Breast epithelium (tissue), 4 donors: ENCODE measurements around the gene LIPT2. TPM values are rescaled to one million over a fixed set of nuclear protein-coding genes. Genes with fewer than 3 reads are reported as not detected.
A peak's percentile ranks its signal among the peaks of the same experiment; 100 is the strongest.

Experiments
- DNase-seq, 2 donors: peaks; one replicate each; pipeline ENCODE4 v3.0.0-alpha.2; 2019; ENCODE audit warnings: low spot score in 2 of 2
- H3K27ac ChIP-seq, 2 donors: fragments of 200-600 bp; sonication (generic) in 1 of 2; one replicate each; pipeline ENCODE4 v1.5.1; 2016 to 2019; ENCODE audit warnings: mild to moderate bottlenecking in 1 of 2
- H3K27me3 ChIP-seq, 2 donors: fragments of 200-600 bp; sonication (generic) in 1 of 2; one replicate each; pipeline versions ENCODE4 v1.5.1 to v1.6.0; 2017 to 2019; ENCODE audit warnings: control low read depth in 1 of 2, mild to moderate bottlenecking in 1 of 2
- H3K36me3 ChIP-seq: fragments of 200-600 bp; one replicate; pipeline ENCODE4 v1.5.1; 2019
- H3K4me1 ChIP-seq, 2 donors: fragments of 200-600 bp; sonication (generic); one replicate each; pipeline ENCODE4 v1.5.1; 2016 to 2019; ENCODE audit warnings: control low read depth in 1 of 2
- H3K4me3 ChIP-seq, 3 donors: fragments of 200-600 bp; sonication (generic); 1 replicate in 2 of 3; 2 replicates in 1 of 3; pipeline ENCODE4 v1.5.1; 2016 to 2019; ENCODE audit warnings: mild to moderate bottlenecking in 3 of 3, moderate library complexity in 2 of 3
- H3K9me3 ChIP-seq, 2 donors: fragments of 200-600 bp; sonication (generic) in 1 of 2; one replicate each; pipeline ENCODE4 v1.5.1; 2016 to 2019; ENCODE audit warnings: control low read depth in 1 of 2
- POLR2A ChIP-seq: fragments of 450-650 bp; IDR thresholded peaks from one replicate; pipeline ENCODE4 v1.6.1; 2016; ENCODE audit warnings: antibody characterized with exemption, mild to moderate bottlenecking, moderate library complexity
- POLR2AphosphoS5 ChIP-seq, 3 donors: sonication (generic); formaldehyde crosslinking; IDR thresholded peaks; one replicate each; pipeline ENCODE4 v1.6.1; 2017; ENCODE audit warnings: antibody characterized with exemption in 3 of 3
- intact Hi-C: fragments of 100-400 bp; cut with DNase I; formaldehyde crosslinking; loops from one replicate; pipeline ENCODE4 v1.15.1; 2023; ENCODE audit warnings: low total_unique reads
- total RNA-seq, 3 donors: library from RNA; depleted of rRNA; stranded (reverse); fragments of >200 nt; gene quantifications; one replicate each; pipeline ENCODE4 v1.1.0, GENCODE V29; 2016
- TF ChIP-seq, protein P1 (sequence below), 3 donors: fragments of 450-650 bp; IDR thresholded peaks; one replicate each; pipeline ENCODE4 v1.5.1; 2016 to 2017; ENCODE audit warnings: antibody characterized with exemption in 3 of 3, mild to moderate bottlenecking in 3 of 3, moderate library complexity in 3 of 3

The LIPT2 gene
- total RNA-seq, 3 donors from 2014 or later = 2.0 to 13.5 (median 9.8) TPM

DNA sequence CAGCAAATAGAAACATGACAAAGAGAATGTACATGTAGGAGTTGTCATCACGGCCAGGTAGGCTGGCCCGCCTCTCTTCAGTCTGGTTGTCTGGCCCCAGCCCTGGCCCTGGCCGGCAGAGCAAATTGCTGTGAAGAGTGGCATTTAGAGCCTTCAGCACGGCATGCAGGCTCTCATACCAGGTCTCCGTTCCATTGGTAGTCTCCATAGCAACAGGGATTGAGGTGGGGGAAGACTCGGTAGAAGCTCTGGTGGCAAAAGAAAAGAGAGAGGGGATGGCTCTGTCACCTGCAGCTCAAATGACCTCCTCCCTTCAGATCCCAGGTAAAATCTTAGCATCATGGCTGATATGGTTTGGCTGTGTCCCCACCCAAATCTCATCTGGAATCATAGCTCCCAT, 36.2 kb downstream of the LIPT2 start:
- no peaks in the 10 kb centered on the region for H3K9me3 ChIP-seq
- H3K36me3 ChIP-seq = no peaks in the 10 kb centered on the region
- H3K4me3 ChIP-seq = no peak overlapping the region
- no peaks in the 10 kb centered on the region for H3K4me1 ChIP-seq
- H3K27ac ChIP-seq = no peak overlapping the region
- no peak for DNase-seq
- H3K27me3 ChIP-seq = no peaks in the 10 kb centered on the region
- intact Hi-C loops = no loop called here
- no peak for TF ChIP-seq POLR2A
- TF ChIP-seq, protein P1, sequence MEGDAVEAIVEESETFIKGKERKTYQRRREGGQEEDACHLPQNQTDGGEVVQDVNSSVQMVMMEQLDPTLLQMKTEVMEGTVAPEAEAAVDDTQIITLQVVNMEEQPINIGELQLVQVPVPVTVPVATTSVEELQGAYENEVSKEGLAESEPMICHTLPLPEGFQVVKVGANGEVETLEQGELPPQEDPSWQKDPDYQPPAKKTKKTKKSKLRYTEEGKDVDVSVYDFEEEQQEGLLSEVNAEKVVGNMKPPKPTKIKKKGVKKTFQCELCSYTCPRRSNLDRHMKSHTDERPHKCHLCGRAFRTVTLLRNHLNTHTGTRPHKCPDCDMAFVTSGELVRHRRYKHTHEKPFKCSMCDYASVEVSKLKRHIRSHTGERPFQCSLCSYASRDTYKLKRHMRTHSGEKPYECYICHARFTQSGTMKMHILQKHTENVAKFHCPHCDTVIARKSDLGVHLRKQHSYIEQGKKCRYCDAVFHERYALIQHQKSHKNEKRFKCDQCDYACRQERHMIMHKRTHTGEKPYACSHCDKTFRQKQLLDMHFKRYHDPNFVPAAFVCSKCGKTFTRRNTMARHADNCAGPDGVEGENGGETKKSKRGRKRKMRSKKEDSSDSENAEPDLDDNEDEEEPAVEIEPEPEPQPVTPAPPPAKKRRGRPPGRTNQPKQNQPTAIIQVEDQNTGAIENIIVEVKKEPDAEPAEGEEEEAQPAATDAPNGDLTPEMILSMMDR (IDR thresholded peaks at IDR 0.05) = no peak

DNA sequence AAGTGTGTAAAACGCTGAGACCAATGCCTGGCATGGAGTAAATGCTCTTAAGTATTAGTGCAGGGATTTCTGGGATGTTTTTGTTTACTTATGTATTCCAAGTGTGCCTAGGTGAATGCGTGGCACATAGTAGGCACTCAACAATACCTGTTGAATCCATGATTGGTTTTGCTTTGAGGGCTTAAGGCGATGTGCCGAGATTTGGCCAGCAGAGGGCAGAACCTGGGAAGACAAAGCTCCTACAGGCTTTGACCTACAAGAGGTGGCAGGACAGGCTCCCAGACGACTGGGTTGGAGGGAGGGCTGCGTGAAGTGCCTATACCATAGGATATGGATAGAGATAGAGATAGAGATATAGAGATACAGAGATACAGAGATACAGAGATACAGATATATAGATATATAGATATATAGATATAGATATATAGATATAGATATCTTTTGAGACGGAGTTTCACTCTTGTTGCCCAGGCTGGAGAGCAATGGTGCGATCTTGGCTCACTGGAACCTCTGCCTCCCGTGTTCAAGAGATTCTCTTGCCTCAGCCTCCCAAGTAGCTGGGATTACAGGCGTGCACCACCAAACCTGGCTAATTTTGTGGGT, 40.0 kb downstream of the LIPT2 start:
- no peak for TF ChIP-seq POLR2AphosphoS5 (IDR thresholded peaks at IDR 0.05)
- TF ChIP-seq, protein P1 (IDR thresholded peaks at IDR 0.05) = peak; percentile 66 to 74 (median 68)
- Histone ChIP-seq H3K27me3 (no peaks in the 10 kb centered on the region), H3K4me1 (no peaks in the 10 kb centered on the region), H3K4me3 (no peak overlapping the region), H3K36me3 (no peaks in the 10 kb centered on the region), H3K9me3 (no peaks in the 10 kb centered on the region), H3K27ac (no peak overlapping the region)
- intact Hi-C loops = no loop called here
- DNase-seq = peak in 1 of 2 donors; percentile 37

DNA sequence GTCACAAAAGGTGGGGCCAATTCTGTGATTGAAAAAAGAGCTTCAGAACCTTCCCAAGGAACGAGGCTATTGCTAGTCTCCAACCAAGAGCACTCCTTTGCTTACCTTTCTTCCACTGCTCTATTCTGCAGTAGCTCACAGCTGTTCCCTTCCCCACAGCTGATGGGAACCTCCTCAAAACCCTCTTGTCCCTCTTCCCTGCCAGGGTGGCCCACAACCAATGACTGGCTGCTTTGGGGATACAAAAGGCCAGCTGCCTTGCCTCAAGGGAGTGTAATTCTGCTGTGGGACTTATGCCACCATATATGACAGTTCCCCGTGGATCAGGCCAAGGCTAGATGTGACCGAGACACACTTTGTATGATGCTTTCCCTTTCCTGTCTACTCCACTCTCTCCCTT, 41.2 kb downstream of the LIPT2 start:
- Histone ChIP-seq H3K4me3 (no peak overlapping the region), H3K36me3 (no peaks in the 10 kb centered on the region), H3K27ac (no peak overlapping the region), H3K27me3 (no peaks in the 10 kb centered on the region), H3K4me1 (no peaks in the 10 kb centered on the region), H3K9me3 (no peaks in the 10 kb centered on the region)
- DNase-seq = no peak
- TF ChIP-seq POLR2AphosphoS5 (IDR thresholded peaks at IDR 0.05) = no peak
- TF ChIP-seq, protein P1 (IDR thresholded peaks at IDR 0.05) = no peak
- TF ChIP-seq POLR2A = no peak
- intact Hi-C loops = no loop called here

DNA sequence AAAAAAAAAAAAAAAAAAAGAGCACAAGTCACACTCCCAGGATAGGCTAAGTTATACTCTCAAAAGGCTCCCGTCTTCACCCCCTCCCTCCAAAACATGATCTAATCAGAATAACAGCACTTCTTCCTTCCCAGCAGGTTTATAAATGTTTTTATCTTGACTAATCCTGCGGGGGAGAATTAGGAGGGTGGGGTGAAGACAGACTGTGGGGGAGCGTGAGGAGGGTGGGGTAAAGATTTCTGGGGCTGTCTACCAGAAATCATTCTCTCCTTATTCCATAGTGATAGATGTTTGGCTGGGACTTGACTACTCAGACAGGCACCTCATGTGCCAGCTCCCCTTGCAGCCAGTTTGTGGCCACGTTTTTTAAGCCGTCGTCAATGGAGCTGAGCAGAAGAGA, 43.2 kb downstream of the LIPT2 start:
- no peaks in the 10 kb centered on the region for H3K9me3 ChIP-seq

DNA sequence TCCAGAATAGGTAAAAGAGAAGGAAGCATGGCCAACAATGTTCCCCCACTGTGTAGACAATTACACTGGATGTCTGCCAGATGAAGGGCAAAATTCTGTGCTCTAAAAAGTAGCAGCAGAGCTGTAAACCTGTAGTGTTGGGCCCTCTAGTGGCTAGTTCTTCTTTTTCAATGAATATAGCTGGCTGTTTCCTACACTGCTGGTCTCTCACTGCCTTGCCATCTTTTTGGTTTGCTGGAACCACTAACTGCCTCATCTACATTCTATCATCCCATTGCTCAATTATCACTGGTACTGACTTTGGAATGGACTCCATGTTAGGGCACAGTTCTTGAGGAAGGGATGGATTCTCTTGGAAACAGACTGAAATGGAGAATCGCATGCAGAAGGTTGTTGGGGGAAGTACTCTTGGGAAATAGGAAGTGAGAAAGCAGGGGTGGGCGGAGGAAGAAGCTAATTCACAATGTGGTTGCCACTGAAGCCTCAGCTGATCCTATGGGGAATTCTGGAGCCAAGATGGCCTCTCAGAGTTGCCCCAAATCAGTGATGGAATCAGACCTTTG, 44.1 kb downstream of the LIPT2 start:
- no peaks in the 10 kb centered on the region for H3K27me3 ChIP-seq
- H3K4me1 ChIP-seq = peaks cover 0 to 4% of the 10 kb centered on the region in 2 donors
- intact Hi-C loops = no loop called here
- no peaks in the 10 kb centered on the region for H3K36me3 ChIP-seq
- no peak for DNase-seq
- H3K4me3 ChIP-seq = no peak overlapping the region
- no peak overlapping the region for H3K27ac ChIP-seq
- no peaks in the 10 kb centered on the region for H3K9me3 ChIP-seq
- TF ChIP-seq, protein P1 (IDR thresholded peaks at IDR 0.05) = peak; percentile 39 to 80 (median 78)
- TF ChIP-seq POLR2AphosphoS5 (IDR thresholded peaks at IDR 0.05) (no peak), POLR2A (no peak)

More for the DNA sequence above, 43.2 kb downstream of the LIPT2 start:
- Histone ChIP-seq H3K27ac (no peak overlapping the region), H3K4me1 (no peaks in the 10 kb centered on the region), H3K4me3 (no peak overlapping the region), H3K27me3 (no peaks in the 10 kb centered on the region), H3K36me3 (no peaks in the 10 kb centered on the region)
- TF ChIP-seq POLR2A = no peak
- TF ChIP-seq, protein P1 (IDR thresholded peaks at IDR 0.05) = no peak
- no peak for TF ChIP-seq POLR2AphosphoS5 (IDR thresholded peaks at IDR 0.05)
- DNase-seq = no peak
- intact Hi-C loops = no loop called here
